LNCAP (cell line): ENCODE data around the gene LZTS2.

Source experiments
- CTCF ChIP-seq: fragments of 450-650 bp; IDR thresholded peaks from 2 replicates; pipeline ENCODE4 v1.5.1; 2017; ENCODE audit warnings: mild to moderate bottlenecking

Gene LZTS2

GRCh38 chr10:101002456-101002855, 2.8 kb downstream of the LZTS2 start:
- TF ChIP-seq CTCF: no peak

DNA sequence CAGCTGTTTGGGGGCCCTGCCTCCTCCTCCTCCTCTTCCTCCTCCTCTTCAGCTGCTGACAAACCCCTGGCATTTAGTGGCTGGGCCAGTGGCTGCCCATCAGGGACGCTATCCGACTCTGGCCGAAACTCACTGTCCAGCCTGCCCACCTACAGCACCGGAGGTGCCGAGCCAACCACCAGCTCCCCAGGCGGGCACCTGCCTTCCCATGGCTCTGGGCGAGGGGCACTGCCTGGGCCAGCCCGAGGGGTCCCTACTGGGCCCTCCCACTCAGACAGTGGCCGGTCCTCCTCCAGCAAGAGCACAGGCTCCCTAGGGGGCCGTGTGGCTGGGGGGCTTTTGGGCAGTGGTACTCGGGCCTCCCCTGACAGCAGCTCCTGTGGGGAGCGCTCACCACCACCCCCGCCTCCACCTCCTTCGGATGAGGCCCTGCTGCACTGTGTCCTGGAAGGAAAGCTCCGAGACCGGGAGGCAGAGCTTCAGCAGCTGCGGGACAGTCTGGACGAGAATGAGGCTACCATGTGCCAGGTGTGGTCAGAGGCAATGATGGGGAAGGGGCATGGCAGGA, 4.1 kb downstream of the LZTS2 start:
- no peak for TF ChIP-seq CTCF

- TF ChIP-seq CTCF: no peak
Measured at GRCh38 chr10:101005361-101005760, 5.8 kb downstream of the LZTS2 start.

DNA sequence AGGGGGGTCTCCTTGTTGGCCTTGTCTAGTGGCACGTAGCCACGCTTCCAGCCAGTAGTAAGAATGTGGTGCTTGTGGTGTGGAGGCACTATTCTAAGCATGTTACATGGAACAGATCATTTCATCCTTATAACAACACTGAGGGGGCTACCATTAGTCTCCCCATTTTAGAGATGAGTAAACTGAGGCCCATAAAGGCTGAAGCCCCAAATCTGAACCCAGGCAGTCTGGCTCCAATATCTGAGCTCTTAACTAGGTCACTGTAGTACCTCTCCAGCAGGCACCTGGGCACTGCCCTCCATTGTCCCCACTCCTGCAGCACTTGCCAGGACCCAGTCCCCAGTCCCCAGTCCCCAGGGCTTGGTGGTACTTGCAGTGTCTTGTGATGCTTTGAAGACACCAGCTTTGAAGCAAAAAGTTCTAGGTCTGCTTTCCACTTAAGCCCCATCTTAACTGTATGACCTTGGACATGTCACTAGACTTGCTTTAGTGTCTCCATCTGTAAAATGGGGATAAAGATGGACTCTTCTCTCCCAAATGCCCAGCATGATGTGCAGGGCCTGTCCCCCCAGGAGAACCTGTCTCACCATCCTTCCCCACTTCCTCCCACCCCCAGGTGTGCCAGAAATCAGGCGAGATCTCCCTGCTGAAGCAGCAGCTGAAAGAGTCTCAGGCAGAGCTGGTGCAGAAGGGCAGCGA, 6.4 kb downstream of the LZTS2 start:
- TF ChIP-seq CTCF: no peak

DNA sequence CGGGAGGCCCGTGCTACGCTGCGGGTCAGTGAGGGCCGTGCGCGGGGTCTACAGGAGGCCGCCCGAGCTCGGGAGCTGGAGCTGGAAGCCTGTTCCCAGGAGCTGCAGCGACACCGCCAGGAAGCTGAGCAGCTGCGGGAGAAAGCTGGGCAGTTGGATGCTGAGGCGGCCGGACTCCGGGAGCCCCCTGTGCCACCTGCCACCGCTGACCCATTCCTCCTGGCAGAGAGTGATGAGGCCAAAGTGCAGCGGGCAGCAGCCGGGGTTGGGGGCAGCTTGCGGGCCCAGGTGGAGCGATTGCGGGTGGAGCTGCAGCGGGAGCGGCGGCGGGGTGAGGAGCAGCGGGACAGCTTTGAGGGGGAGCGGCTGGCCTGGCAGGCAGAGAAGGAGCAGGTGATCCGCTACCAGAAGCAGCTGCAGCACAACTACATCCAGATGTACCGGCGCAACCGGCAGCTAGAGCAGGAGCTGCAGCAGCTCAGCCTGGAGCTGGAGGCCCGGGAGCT, 7.0 kb downstream of the LZTS2 start:
- TF ChIP-seq CTCF: no peak

- TF ChIP-seq CTCF: no peak
Measured at GRCh38 chr10:101007099-101007711, 7.6 kb downstream of the LZTS2 start.

GRCh38 chr10:101007915-101008822, 8.6 kb downstream of the LZTS2 start:
- TF ChIP-seq CTCF: no peak
